ENCODE results near the gene GCKR. TPM values are rescaled to one million over a fixed set of nuclear protein-coding genes. Genes with fewer than 3 reads are reported as not detected.

The GCKR gene
- total and polyA plus RNA-seq, 2 of the 13 experiments (the other 11 are each of a cell fraction or from before 2014, with no cell fraction given): 15.2 to 48.3 TPM

GRCh38 chr2:27496357-27497287 lies at the start of gene GCKR (continued):
- no peak for TF ChIP-seq AKNA (CRISPR knock-in tag; IDR thresholded peaks at IDR 0.05; ENCODE audit: borderline replicate concordance)
- no peak for TF ChIP-seq ZNF773 (CRISPR knock-in tag; IDR thresholded peaks at IDR 0.05; ENCODE audit: borderline replicate concordance)
- TF ChIP-seq ZNF337 (CRISPR knock-in tag; IDR thresholded peaks at IDR 0.05; ENCODE audit: borderline replicate concordance, low read depth): no peak
- no peak for TF ChIP-seq SIX4 (CRISPR knock-in tag; IDR thresholded peaks at IDR 0.05)
- TF ChIP-seq ZNF451 (CRISPR knock-in tag; IDR thresholded peaks at IDR 0.05): peak; percentile 81; the same call in 1 of the 2 replicates
- TF ChIP-seq, protein P1, sequence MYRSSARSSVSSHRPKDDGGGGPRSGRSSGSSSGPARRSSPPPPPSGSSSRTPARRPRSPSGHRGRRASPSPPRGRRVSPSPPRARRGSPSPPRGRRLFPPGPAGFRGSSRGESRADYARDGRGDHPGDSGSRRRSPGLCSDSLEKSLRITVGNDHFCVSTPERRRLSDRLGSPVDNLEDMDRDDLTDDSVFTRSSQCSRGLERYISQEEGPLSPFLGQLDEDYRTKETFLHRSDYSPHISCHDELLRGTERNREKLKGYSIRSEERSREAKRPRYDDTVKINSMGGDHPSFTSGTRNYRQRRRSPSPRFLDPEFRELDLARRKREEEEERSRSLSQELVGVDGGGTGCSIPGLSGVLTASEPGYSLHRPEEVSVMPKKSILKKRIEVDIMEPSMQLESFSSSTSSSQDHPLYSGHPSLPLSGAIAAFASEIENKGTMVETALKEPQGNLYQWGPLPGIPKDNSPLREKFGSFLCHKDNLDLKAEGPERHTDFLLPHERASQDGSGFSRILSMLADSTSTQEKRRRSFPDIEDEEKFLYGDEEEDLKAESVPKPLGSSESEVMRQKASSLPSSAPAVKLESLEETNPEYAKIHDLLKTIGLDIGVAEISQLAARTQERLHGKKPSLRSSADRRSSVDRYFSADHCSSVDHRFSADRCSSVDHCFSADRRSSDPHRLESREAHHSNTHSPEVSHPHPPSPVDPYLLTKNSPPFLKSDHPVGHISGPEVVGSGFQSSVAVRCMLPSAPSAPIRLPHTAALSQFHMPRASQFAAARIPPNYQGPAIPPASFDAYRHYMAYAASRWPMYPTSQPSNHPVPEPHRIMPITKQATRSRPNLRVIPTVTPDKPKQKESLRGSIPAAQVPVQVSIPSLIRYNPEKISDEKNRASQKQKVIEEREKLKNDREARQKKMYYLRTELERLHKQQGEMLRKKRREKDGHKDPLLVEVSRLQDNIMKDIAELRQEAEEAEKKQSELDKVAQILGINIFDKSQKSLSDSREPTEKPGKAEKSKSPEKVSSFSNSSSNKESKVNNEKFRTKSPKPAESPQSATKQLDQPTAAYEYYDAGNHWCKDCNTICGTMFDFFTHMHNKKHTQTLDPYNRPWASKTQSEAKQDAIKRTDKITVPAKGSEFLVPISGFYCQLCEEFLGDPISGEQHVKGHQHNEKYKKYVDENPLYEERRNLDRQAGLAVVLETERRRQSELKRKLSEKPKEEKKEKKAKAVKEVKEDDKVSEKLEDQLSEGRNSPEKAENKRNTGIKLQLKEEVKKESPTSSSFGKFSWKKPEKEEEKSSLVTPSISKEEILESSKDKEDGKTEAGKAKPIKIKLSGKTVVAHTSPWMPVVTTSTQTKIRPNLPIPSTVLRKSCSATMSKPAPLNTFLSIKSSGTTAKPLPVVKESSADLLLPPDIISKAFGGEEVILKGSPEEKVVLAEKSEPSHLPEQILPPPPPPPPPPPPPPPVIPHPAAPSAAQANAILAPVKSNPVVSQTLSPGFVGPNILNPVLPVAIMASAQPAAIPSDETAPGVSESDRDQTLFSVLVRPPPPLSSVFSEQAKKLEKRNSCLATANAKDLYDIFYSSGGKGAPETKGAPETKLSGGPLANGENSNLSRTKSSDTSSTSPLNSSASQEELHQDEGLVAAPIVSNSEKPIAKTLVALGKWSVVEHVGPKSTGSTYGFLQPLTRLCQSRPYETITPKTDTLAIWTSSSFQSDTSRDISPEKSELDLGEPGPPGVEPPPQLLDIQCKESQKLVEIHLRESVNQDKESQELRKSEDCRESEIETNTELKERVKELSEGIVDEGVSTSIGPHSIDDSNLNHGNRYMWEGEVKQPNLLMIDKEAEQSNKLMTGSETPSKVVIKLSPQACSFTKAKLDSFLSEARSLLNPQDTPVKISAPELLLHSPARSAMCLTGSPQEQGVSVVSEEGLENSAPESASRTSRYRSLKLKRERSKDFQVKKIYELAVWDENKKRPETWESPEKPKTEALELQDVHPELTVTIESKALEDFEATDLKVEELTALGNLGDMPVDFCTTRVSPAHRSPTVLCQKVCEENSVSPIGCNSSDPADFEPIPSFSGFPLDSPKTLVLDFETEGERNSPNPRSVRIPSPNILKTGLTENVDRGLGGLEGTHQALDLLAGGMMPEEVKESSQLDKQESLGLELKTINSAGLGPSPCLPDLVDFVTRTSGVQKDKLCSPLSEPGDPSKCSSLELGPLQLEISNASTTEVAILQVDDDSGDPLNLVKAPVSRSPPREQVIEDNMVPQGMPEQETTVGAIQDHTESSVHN (CRISPR knock-in tag; IDR thresholded peaks at IDR 0.05): no peak
- TF ChIP-seq NR2F6 (IDR thresholded peaks at IDR 0.05): peak; percentile 87
- TF ChIP-seq NR2F6 (CRISPR knock-in tag; IDR thresholded peaks at IDR 0.05): peak; percentile 93
- TF ChIP-seq ZHX1 (CRISPR knock-in tag; IDR thresholded peaks at IDR 0.05; ENCODE audit: low read depth): no peak; the same call in 1 of the 2 replicates
- TF ChIP-seq ZNF576 (CRISPR knock-in tag; IDR thresholded peaks at IDR 0.05): no peak
- 0 out of 2 replicates have a peak, but pooled peaks have one; percentile 73 for TF ChIP-seq ZNF224 (CRISPR knock-in tag; IDR thresholded peaks at IDR 0.05)

Data from HepG2 (cell line).